Right lobe of liver (tissue), 4 donors: ENCODE data around the gene TOR1B.

Experiments used
- POLR2A ChIP-seq: fragments of 450-650 bp; IDR thresholded peaks from one replicate; pipeline ENCODE4 v1.6.1; 2017; ENCODE audit warnings: antibody characterized with exemption, mild to moderate bottlenecking
- TF ChIP-seq, protein P1 (sequence below), 4 donors: fragments of 200-600 bp in 3 of 4; fragments of 450-650 bp in 1 of 4; IDR thresholded peaks; one replicate each; pipeline versions ENCODE4 v1.5.1 to v1.8.0; 2016 to 2022; ENCODE audit warnings: antibody characterized with exemption in 4 of 4, mild to moderate bottlenecking in 2 of 4
- donor health status: DM: no; HTN: no; CAD: no.
- donor health status: DM: no; HTN: no; CAD: no.
- donor health status: DM: no; HTN: yes; CAD: no.

DNA sequence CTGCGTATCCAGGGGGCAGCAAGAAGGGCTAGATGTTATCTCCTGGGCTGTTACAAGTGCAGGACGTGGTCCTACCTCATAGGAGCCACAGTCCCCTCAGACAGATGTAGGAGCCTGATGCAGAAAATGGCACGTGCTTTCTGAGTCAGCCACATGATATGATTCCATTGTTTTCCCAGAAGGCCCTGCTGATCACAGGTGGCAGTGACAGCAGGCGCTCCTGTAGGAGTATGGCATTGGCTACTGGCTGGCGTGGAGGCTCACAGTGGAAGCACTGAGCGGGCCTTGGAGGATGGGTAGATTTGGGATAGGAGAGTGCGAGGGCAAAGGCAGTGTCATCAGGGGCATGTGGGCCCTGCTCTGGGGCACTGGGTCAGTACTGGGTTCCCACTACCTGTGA is 54.2 kb downstream of the TOR1B start:
- TF ChIP-seq POLR2A, result no peak
- TF ChIP-seq, protein P1, sequence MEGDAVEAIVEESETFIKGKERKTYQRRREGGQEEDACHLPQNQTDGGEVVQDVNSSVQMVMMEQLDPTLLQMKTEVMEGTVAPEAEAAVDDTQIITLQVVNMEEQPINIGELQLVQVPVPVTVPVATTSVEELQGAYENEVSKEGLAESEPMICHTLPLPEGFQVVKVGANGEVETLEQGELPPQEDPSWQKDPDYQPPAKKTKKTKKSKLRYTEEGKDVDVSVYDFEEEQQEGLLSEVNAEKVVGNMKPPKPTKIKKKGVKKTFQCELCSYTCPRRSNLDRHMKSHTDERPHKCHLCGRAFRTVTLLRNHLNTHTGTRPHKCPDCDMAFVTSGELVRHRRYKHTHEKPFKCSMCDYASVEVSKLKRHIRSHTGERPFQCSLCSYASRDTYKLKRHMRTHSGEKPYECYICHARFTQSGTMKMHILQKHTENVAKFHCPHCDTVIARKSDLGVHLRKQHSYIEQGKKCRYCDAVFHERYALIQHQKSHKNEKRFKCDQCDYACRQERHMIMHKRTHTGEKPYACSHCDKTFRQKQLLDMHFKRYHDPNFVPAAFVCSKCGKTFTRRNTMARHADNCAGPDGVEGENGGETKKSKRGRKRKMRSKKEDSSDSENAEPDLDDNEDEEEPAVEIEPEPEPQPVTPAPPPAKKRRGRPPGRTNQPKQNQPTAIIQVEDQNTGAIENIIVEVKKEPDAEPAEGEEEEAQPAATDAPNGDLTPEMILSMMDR (IDR thresholded peaks at IDR 0.05), result no peak
